OCI-LY7 (cell line): Measurements from ENCODE around the gene ABCA4. TPM values are rescaled to one million over a fixed set of nuclear protein-coding genes. Genes with fewer than 3 reads are reported as not detected.

Source experiments
- BruUV-seq: library from RNA; stranded (reverse); fragments of 400-500 nt; replicated peaks from 2 replicates; lab custom pipeline; 2021; lab: Mats Ljungman, UMichigan
- CTCF ChIA-PET: fragments of 300-600 bp; sonication (Branson Sonifier 250); formaldehyde crosslinking; loops from one replicate; lab custom pipeline; 2022; ENCODE audit warnings: antibody characterized with exemption; ENCODE audit not compliant: unreplicated experiment; lab: Charles Lee
- POLR2A ChIA-PET: fragments of 300-600 bp; sonication (Branson Sonifier 250); formaldehyde crosslinking; loops from one replicate; lab custom pipeline; 2022; ENCODE audit warnings: antibody characterized with exemption; lab: Charles Lee
- DNase-seq: peaks from one replicate; pipeline ENCODE4 v3.0.0-alpha.2; 2015; ENCODE audit warnings: low spot score
- H2AFZ ChIP-seq: fragments of 200-600 bp; sonication (generic), shearing (Covaris generic); 2 replicates; pipeline ENCODE4 v1.6.1; 2014; ENCODE audit warnings: mild to moderate bottlenecking, antibody characterized with exemption, low read length, moderate library complexity
- H3K27ac ChIP-seq: fragments of 200-600 bp; sonication (generic); 2 replicates; pipeline ENCODE4 v1.5.1; 2014; ENCODE audit warnings: mixed run types, low read depth, mild to moderate bottlenecking, moderate library complexity, low read length, inconsistent platforms; ENCODE audit not compliant: poor library complexity, severe bottlenecking
- H3K36me3 ChIP-seq: fragments of 200-600 bp; sonication (generic); 2 replicates; pipeline ENCODE4 v1.6.1; 2014; ENCODE audit warnings: mild to moderate bottlenecking, antibody characterized with exemption, low read length, moderate library complexity, mixed read lengths; ENCODE audit not compliant: insufficient read depth
- H3K4me1 ChIP-seq: fragments of 200-600 bp; sonication (generic); 2 replicates; pipeline ENCODE4 v1.5.1; 2014; ENCODE audit warnings: mild to moderate bottlenecking, low read length; ENCODE audit not compliant: insufficient read depth, poor library complexity, severe bottlenecking
- H3K4me2 ChIP-seq: fragments of 200-600 bp; sonication (generic); 2 replicates; pipeline ENCODE4 v1.6.1; 2014; ENCODE audit warnings: mild to moderate bottlenecking, low read length
- H3K4me3 ChIP-seq: fragments of 200-600 bp; sonication (generic); 2 replicates; pipeline ENCODE4 v1.5.1; 2014; ENCODE audit warnings: mild to moderate bottlenecking, low read depth, low read length; ENCODE audit not compliant: poor library complexity, severe bottlenecking
- H3K79me2 ChIP-seq: fragments of 200-600 bp; sonication (generic); 2 replicates; pipeline ENCODE4 v1.6.1; 2016; ENCODE audit warnings: low read depth, mild to moderate bottlenecking, low read length, moderate library complexity, mixed read lengths; ENCODE audit not compliant: insufficient read depth
- H3K9me2 ChIP-seq: fragments of 200-600 bp; sonication (generic); 2 replicates; pipeline ENCODE4 v1.6.1; 2016; ENCODE audit warnings: mild to moderate bottlenecking, low read length, mixed read lengths; ENCODE audit not compliant: insufficient read depth
- H3K9me3 ChIP-seq: fragments of 200-600 bp; sonication (generic); 2 replicates; pipeline ENCODE4 v1.6.1; 2014; ENCODE audit warnings: mild to moderate bottlenecking, mixed run types, low read length, mixed read lengths
- H4K20me1 ChIP-seq: fragments of 200-600 bp; sonication (generic); 2 replicates; pipeline ENCODE4 v1.6.1; 2014; ENCODE audit warnings: mild to moderate bottlenecking, antibody characterized with exemption, low read length, moderate library complexity, mixed read lengths; ENCODE audit not compliant: insufficient read depth
- CTCF ChIP-seq: fragments of 200-600 bp; sonication (generic); conservative IDR thresholded peaks from 2 replicates; pipeline ENCODE4 v1.5.1; 2014; ENCODE audit warnings: mild to moderate bottlenecking, antibody characterized with exemption, low read length, moderate library complexity, mixed read lengths
- EZH2phosphoT487 ChIP-seq: fragments of 200-600 bp; sonication (generic); IDR thresholded peaks from 2 replicates; pipeline ENCODE4 v1.6.1; 2018; ENCODE audit warnings: low read depth, borderline replicate concordance, mild to moderate bottlenecking, mixed run types, antibody characterized with exemption, low read length, moderate library complexity, mixed read lengths
- intact Hi-C: fragments of 100-400 bp; cut with micrococcal nuclease; formaldehyde crosslinking; loops from one replicate; pipeline ENCODE4 v1.10.0; 2022; ENCODE audit not compliant: unreplicated experiment
- total RNA-seq, 2 experiments: library from RNA; depleted of rRNA in 1 of 2; stranded (reverse); fragments of >200 nt in 1 of 2; shearing (Covaris generic) in 1 of 2; gene quantifications; 2 replicates each; pipeline ENCODE4 v1.2.3, GENCODE V29; 2014 to 2022

Gene ABCA4
- total RNA-seq, 2 experiments from 2014 or later: not detected

- POLR2A ChIA-PET: no interaction called here
- no peak overlapping the region for H3K4me3 ChIP-seq
- BruUV-seq: no TSS peak
- no peak overlapping the region for H2AFZ ChIP-seq
- no peaks in the 10 kb centered on the region for H3K4me1 ChIP-seq
- H3K79me2 ChIP-seq: no peaks in the 10 kb centered on the region
- no peak overlapping the region for H3K27ac ChIP-seq
- CTCF ChIA-PET: interaction anchor here (0.6 kb wide), 1 partner anchor 47 kb away, joined by 3 read pairs; no protein-coding TSS in a partner anchor
- H3K9me3 ChIP-seq: no peaks in the 10 kb centered on the region
- H3K4me2 ChIP-seq: no peak overlapping the region
- DNase-seq: no peak
- no peaks in the 10 kb centered on the region for H3K36me3 ChIP-seq
- H3K9me2 ChIP-seq: no peaks in the 10 kb centered on the region
- intact Hi-C loops: no loop called here
- no peaks in the 10 kb centered on the region for H4K20me1 ChIP-seq
- TF ChIP-seq CTCF: no peak
- TF ChIP-seq EZH2phosphoT487: no peak
Measured at GRCh38 chr1:94118013-94118412, 2.9 kb downstream of the ABCA4 start.

- intact Hi-C loops: no loop called here
- H3K4me1 ChIP-seq: peaks cover 1% of the 10 kb centered on the region
- H4K20me1 ChIP-seq: no peaks in the 10 kb centered on the region
- H3K4me2 ChIP-seq: no peak overlapping the region
- H3K79me2 ChIP-seq: no peaks in the 10 kb centered on the region
- H3K9me2 ChIP-seq: no peaks in the 10 kb centered on the region
- no peak overlapping the region for H3K4me3 ChIP-seq
- ChIA-PET CTCF (interaction anchor here (0.6 kb wide), 1 partner anchor 46 kb away, joined by 3 read pairs; no protein-coding TSS in a partner anchor), POLR2A (no interaction called here)
- no TSS peak for BruUV-seq
- H2AFZ ChIP-seq: no peak overlapping the region
- H3K36me3 ChIP-seq: no peaks in the 10 kb centered on the region
- no peak for DNase-seq
- H3K9me3 ChIP-seq: no peaks in the 10 kb centered on the region
- TF ChIP-seq EZH2phosphoT487 (no peak), CTCF (no peak)
- H3K27ac ChIP-seq: no peak overlapping the region
Measured at GRCh38 chr1:94117259-94117851, 3.6 kb downstream of the ABCA4 start.

- Histone ChIP-seq H3K4me2 (no peak overlapping the region), H3K79me2 (no peaks in the 10 kb centered on the region), H3K9me2 (no peaks in the 10 kb centered on the region), H3K4me1 (peaks cover 12% of the 10 kb centered on the region), H3K9me3 (no peaks in the 10 kb centered on the region), H3K36me3 (no peaks in the 10 kb centered on the region), H2AFZ (no peak overlapping the region), H4K20me1 (no peaks in the 10 kb centered on the region), H3K4me3 (no peak overlapping the region), H3K27ac (no peak overlapping the region)
- ChIA-PET POLR2A (no interaction called here), CTCF (interaction anchor here (0.6 kb wide), 1 partner anchor 198 kb away, joined by 3 read pairs; no protein-coding TSS in a partner anchor)
- DNase-seq: no peak
- no TSS peak for BruUV-seq
- TF ChIP-seq EZH2phosphoT487: no peak
- no peak for TF ChIP-seq CTCF
- intact Hi-C loops: no loop called here
Measured at GRCh38 chr1:94115900-94116436, 5.0 kb downstream of the ABCA4 start.
